ENCODE results near the gene COL5A1.
"Not testable (repeated sequence)": the region's sequence is repeated elsewhere in the genome, so short reads cannot be mapped to it uniquely, and the experiment has no call there.

COL5A1 gene

DNA sequence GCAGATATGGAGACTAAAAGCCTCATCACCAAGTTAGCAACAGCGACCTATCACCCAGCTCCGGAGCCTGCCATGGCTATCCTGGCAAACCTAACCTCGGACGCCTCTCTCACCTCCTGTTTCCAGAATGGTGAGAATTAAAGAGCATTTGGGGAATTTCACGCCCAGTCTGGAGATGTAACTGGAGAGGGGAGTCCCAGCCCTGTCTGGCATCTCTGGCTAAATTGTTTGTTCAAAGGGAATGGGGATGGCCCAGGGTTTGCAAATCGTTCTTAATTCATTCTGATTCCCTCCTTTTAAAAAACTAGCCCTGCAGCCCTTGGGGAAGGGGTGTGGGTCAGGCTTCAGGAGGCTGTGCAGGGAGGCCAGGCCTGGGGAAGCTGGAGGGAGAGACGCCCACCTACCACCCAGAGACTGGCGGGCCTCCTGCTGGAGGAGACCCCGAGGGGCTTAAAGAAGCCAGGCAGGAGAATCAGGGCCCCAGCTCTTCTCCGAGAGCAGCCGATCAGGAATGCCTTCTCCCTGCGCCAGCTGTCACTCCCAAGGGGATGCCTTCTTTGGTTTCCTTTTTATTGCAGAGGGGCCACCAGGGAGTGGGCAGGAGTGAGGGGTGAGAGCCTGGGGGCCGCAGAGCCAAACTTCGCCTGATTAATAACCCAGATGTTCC is 964 bp upstream of the COL5A1 start:
- no peak for DNase-seq (ENCODE audit: low read depth)

DNA sequence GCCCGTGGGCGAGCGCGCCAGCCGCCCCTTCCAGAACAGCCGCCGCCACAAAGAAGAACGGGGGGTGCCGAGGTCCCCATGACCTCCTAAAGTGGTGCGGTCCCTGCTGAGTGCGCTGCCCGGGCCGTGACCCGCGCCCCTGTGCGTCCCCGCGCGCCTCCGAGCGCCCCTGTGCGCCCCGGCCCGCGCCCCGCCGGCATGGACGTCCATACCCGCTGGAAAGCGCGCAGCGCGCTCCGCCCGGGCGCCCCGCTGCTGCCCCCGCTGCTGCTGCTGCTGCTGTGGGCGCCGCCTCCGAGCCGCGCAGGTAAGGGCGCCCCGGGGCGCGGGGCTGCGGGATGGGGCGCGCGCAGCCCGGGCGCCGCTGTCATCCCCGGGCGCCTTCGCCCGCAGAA is 384 bp downstream of the COL5A1 start:
- DNase-seq (ENCODE audit: low read depth): no peak

DNA sequence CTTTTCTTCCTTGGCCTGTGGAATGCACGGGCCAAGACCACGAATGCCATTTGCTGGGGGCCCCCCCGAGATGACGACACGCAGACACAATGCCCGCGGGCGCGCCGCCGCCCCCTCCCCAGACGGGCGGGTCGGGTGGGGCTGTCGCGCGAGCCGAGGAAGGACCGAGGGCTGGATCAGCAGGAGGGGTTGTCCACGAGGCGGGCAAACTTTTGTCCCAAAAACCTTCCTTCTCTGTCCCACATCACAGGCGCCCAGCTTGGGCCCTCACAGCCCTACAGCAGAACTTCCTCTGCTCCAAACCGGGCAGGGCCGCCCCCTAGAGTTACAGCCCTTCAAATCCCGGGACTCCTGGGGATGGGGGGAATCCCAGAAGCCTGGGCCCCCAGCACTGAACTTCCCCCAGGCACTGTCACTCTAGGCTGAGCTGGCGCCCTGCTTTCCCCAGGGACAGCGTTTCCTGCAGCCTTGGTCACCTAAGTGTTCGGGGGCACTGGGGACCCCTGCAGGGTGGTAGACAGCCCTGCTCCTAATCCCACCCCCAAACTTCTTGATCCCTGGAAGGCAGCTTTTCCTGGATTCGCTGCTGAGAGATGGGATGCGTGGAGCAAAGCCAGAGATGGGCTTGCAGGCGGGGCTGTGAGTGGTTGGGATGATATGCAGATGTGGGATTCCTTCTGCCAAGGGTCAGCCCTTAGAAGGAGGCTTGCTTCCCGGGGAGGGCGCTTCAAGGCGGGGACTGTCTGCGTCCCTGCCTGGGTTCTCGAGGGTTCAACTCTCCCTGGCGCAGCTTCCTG is 980 bp downstream of the COL5A1 start:
- no peak for DNase-seq (ENCODE audit: low read depth)

DNA sequence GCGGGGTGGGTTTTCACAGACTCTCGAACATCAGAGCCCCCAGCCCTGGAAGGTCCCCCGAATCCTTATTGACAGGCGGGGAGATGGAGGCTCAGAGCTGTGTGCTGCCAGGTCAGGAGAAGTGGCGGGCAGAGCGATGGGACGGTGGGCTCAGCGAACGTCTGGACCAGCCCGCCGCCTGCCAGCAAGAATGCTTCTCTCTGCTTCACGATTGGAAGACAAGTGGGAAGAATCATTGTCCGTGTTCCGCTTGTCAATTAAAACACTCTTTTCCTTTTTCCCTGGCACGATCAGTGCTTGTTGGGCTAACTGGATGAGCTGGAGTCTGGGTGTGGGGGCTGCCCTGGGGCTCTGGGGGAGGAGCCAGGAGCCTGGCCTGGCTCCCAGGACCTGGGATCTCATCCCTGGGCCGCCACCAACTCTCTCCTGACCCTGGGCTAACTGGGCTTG is 1.6 kb downstream of the COL5A1 start:
- DNase-seq (ENCODE audit: low read depth): no peak

DNA sequence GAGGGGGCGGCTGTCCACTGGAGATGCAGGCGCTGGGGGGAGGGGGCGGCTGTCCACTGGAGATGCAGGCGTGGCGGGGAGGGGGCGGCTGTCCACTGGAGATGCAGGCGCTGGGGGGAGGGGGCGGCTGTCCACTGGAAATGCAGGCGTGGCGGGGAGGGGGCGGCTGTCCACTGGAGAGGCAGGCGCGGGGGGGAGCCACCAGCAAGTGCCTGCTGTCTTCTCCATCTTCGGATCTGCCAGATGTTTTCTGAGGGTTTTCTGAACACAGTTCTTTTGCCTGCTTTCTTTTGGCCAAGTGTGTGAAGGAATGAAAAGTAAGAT is 2.8 kb downstream of the COL5A1 start:
- DNase-seq (ENCODE audit: low read depth): not testable (repeated sequence)

DNA sequence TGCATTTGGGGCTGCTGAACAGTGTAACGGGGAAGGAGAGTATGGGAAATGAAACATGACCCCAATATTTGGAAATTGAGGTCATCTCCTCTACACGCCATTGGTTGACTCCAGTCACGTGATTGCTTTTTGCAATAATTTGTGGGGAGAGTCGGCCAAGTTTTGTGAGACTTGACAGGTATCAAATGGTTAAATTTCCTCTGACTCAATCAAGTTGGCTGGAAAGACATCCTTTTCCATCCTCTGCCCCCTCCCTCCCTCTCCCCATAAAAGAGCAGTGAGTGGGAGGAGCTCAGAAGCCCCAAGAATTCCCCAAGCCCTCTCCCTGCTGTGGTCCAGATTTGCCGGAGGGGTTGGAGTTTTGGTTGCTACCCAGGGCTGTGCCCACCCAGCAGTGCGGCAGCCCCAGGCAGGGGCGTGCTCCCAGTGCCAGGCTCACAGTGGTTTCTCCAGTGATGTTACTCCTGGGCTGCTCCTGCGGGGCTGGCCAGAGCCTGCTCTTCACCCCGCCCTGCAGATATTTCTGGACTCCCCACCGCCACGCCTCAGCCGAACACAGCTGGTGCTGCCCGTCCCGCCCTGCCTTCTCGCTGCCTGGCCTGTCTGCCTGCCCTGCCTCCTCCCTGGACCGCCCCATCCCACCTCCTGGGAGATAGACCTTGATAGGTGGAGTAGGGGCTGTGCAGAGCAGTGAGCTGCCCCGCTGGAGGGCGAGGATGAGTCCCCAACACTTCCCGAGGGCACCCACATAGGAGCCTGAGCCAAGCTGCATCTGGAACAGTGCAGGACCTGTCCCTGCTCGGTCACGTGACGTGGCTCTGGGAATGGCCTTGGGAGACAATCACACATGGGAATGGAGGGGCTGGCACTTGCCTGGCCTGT is 3.4 kb downstream of the COL5A1 start:
- DNase-seq (ENCODE audit: low read depth): peak; percentile 98

DNA sequence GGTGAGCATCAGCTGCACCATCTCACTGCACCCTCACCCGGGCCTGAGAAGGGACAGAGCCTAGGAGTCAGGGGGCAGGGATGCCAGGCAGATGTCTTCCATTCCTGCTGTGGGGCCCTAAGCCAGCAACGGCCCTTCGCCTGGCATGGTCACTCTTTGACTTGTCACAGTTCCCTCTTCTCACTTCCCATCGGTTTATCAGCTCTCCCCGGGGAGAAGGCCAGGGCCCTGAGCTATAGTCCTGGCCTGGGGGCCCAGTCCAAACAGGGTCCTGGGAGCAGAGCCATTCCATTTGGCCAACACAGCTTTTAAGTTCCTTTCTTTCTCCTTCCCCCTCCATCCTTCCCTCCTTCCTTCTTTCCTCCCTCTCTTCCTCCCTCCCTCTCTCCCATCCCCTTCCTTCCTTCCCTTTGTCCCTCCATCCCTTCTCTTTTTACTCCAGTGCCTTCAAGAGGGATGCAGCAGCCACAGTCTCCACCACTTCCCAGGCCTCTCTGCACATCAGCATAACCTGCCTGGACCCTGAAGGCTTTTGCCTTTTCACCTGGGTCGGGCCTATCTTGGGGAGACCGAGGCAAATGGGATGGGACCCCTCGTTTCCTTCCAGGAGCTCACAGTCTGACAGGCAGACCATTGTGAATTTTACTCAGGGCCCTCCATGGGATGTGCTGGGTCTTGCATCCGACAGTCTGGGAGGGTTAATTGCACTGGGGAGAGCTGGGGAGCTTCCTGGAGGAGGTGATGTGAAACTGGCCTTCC is 4.2 kb downstream of the COL5A1 start:
- no peak for DNase-seq (ENCODE audit: low read depth)

DNA sequence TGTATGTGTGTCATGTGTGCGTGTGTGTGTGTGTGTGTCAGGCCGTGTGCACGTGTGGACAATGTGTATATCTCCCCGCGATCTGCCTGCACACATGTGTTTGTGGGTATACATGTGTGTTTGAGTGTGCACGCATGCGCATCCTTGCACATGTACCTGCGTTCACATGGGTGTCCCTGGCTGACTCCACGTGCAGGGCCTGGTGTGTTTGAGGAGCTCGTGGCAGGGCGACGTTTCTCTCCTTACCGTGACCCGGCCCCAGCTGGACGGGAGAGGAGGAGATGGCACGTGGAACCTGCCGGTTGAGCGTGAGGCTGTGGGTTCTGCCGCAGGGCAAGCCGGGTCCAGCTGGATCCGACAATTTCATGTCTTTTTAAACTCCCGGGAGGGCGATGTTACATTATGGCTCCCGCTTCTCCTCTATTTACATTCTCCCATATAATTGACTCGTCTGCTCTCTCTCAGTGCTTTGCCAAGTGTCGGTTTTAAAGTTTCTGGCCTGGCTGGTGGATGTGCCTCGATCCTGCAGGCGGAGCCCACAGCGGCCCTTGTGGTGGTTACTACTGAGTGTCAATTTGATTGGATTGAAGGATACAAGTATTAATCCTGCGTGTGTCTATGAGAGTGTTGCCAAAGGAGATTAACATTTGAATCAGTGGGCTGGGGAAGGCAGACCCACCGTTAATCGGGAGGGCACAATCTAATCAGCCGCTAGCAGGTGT is 5.9 kb downstream of the COL5A1 start:
- DNase-seq (ENCODE audit: low read depth): no peak

DNA sequence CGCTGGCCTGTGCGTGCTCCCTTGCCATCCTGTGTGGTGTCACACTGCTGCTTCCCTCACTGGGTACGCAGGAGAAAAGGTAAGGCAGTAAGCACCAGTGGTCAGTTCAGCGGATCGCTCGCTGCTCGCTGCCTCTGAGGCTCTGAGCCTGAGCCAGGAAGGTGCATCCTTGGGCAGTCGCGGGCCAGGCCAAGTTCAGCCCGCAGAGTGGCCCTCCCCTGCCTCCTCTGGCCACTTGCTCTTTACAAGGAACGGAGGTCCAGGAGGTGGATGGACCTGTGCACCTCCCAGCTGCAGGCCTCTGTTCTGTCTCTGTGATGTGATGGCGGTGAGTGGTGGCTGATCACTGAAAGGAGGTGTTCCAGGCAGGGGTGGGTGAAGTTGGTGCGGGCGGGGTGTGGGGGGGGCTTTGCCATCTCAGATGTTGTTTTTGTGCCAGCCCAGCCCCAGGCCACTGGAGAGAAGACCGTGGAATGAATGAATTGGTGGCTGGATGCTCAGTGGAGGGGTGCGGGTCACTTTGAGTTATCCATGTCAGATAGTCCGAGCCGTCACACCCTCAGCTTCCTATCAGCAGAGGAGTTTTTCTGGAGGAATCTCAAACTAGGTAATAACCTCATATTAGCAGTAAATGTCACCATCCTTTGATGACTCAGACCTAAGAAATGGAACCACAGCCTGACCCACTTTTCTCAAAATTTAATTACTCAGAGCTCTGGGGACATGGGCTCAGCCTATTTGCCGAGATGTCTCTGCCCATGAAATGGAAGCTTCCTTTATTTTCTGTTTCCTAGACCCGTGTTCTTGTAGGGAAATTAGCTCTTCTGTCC is 7.3 kb downstream of the COL5A1 start:
- peak; percentile 76 for DNase-seq (ENCODE audit: low read depth)

DNA sequence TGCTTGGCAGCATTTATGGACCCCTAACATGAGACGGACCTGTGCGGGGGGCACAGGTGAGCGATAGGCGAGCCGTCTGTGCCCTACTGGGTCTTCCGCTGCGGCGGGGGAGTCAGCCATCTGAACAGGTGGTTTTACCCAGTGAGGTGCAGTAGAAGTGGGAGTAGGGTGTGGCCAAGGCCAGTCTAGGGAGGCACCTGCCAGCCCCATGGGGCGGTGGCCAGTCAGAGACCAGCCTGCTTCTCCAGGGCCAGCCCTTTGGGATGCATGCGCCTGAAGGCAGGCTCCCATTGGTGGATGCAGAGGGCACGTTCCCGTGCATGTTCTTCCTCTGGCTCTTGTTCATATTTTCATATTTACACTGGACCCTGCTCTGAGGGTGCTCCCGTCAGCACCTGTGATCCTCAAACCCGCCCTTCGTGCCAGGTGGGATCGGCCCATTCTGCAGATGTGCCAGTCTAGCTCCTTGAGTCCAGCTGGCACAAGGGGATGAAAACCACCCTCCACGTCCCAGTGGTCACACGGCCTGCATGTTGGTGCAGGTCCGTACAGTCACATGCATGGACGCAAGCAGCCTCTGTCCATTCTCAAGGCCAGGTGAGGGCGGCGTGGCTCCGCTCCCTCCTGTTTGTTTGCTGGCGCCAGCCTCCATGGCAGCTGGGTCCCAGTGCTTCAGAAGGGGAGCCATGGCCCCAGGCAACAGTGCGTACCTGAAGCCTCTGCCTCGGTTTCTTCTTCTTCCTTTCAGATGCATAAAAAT is 9.0 kb downstream of the COL5A1 start:
- no peak for DNase-seq (ENCODE audit: low read depth)

DNA sequence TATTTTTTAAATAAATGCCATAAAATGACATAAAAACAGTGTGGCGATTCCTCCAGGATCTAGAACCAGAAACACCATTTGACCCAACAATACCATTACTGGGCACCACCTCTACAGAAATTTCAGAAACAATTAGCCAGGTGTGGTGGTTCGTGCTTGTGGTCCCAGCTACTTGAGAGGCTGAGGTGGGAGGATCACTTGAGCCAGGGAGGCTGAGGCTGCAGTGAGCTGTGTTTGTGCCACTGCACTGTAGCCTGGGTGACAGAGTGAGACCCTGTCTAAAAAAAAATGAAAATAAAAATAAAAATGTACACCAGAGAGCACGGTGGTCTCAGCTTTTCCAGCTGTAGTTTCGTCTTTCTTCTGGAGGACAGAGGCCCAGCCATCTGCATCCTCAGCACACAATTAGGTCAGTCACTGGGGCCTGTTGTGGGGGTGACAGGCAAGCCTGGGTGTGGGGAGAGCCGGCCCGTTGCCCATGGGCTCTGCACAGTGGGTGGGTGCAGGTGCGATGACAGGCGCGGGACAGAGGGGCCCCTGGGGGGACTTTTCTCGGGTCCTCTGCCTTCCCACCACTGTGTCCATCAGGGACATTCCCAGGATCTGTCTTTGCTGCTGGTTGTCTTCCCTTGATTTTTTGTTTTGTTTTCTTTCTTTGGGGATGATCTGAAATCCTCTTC is 9.8 kb downstream of the COL5A1 start:
- no peak for DNase-seq (ENCODE audit: low read depth)

DNA sequence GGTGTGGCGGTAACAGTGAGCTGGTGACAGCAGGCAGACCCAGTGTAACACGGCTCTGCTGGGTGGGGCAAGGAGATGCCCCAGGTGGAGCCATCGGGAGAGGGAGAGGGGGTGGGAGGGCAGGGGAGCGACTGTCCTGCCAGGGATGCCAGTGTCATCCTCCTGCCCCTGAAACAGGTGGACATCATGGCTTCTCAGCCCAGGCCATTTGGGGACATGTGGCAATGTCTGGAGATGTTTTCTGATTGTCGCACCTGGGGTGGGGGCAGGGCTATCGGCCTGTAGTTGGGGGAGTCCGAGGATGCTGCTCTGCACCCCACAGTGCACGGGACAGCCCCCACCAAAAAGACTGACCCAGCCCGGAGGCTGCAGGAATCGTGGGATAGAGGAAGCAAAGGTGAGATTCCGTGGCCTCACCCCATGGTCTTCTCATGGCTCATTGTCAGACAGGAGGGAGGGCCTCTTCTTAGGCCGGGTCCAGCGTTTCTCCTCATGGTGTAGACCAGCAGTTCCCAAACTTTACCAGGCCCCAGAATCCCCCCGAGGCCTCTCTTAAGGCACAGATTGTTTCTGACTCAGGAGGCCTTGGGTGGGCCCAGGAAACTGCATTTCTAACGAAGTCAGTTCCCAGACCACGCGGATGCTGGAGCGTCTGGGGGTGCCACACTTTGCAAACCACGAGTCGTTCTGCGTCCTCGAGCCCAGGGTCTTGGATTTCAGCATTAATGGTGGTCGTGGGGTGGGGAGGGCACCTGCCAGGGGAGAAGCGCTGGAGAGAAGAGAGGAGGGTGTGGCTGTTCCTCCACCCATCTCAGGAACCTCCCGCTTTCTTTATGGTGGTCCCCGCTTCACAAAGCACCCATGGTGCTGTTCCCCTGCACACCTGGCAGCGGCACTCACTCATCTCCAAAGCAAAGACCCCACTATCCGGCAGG is 11.0 kb downstream of the COL5A1 start:
- DNase-seq (ENCODE audit: low read depth): no peak

DNA sequence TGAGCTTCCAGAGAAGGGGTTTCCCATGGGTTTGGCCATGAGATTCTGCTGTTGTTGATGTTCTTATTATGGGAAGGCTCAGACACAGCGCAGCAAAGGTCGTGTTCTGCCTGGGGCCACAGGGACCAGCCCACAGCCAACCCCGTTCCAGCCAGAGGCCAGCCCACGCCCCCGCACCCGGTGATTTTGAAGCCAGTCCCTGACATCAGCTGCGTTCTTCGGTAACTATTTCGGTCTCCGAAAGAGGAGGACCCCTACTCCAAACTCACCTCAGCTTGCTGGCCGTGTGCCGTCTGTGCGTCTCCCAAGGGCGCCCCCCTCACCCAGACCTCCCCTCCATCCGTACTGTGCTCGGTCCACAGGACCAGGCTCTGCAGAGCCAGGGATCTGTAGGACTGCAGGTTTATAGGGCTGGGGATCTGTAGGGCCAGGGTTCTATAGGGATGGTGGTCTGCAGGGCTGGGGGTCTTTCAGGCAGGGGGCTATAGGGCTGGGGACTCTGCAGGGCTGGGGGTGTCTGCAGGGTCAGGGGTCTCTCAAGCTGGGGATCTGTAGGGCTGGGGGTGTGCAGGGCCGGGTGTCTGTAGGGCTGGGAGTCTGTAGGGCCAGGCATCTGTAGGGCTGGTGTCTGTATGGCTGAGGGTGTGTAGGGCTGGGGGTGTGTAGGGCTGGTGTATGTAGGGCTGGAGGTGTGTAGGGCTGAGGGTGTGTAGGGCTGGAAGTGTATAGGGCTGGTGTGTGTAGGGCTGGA is 11.8 kb downstream of the COL5A1 start:
- DNase-seq (ENCODE audit: low read depth): no peak

DNA sequence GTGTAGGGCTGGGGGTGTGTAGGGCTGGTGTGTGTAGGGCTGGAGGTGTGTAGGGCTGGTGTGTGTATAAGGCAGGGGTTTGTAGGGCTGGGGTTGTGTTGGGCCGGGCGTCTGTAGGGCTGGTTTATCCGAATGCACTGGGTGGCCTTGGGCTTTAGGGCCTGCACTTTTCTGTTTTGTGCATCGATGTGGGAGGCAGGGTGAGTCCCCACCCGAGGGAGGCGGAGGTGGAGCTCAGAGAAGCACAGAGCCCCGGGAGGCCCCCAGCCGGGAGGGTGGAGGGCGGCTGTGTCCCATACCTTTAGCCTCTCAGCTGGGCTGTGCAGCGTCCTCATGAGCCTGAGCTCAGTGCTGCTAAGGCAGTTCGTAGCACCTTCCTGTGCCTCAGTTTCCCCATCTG is 13.5 kb downstream of the COL5A1 start:
- no peak for DNase-seq (ENCODE audit: low read depth)

DNA sequence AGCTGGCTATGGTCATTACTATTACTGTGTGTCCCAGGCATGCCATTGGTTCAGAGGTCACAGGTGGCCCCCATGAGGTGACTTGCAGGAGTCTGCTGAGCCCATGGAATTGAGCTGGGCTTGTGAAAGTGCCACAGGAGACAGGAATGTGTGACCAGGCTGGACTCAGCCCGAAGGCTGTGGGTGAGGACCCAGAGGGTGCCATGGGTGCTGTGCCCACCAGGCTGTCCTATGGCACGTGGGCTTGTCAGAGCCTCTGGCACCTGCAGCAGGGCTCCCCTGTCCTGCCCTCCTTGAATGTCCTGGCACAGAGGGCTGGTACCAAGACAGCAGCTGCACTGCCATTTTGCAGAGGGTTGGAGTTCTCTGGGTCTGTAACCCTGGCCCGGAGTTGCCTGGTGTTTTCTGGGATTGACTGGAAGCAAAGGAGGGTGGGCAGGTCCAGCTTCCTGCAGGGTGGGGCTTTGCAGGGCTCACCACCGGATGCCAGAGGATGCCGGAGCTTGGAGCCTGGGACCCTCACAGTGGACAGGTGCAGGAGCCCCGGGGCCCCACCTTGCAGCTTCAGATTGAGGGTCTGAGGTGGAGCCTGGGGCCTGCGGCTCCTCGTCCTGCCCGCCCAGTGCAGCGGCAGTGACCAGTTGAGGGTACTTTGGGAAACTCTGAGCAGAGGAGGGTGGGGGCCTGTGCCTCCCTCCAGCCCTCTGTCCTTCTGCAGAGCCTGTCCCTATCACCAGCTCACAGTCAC is 14.2 kb downstream of the COL5A1 start:
- DNase-seq (ENCODE audit: low read depth): no peak

DNA sequence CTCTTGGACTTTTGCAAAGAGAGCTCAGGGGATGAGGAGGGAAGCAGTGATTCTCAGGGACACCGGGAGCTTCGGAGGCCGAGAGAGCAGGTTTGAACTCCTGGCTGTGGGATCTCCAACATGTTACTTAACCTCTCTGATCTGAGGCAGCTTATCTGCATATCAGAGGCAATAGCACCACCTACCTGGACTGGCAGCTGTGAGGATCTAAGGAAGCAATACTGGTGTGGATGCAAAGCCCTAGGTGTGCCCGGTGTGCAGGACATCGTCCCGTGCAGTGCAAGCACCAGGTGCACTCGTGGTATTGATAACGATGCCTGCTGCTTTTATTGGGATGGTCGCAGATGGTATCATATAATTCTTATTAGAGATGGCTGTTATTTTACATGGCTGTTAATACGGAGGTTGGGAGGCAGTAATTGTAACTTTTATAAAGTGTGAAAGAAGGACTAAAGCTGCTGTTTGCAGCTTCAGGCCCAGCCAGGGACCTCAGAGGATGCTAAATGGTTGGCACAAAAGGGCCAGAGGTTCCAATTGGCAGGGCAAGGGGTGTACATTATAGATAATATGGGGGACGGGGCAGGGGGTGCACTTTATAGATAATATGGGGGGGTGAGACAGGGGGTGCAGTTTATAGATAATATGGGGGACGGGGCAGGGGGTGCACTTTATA is 14.9 kb downstream of the COL5A1 start:
- DNase-seq (ENCODE audit: low read depth): no peak
